ENCODE results near the gene TRIM29. TPM values are rescaled to one million over a fixed set of nuclear protein-coding genes. Genes with fewer than 3 reads are reported as not detected.

TRIM29 gene
- total and polyA plus RNA-seq, 10 of the 15 experiments (the other 5 are each of a cell fraction or from before 2014, with no cell fraction given) = 0.08 to 0.67 (median 0.26) TPM; not detected in 5

DNA sequence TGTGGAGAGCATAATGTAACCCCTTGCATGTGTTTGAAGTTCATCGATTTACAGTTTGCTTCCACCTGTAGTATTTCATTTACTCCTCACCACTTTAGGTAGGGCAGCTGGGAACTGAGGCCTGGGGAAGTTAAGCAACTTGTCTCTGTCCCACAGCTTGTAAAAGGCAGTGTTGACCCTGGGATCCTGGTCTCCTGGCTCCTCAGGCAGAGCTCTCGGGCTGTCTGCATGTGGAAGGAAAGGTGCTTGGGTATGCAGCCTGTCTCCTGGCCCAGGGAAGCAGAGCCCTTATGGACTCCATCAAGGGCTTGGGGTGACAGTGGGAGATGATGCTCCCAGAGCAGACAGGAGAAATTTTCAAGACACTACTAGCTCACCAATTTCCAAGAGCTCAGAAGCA lies 49.9 kb downstream of the TRIM29 start:
- FAIRE-seq (no peak), ATAC-seq (no peak), DNase-seq (ENCODE audit: low read depth, low spot score) (no peak)
- no peaks in the 10 kb centered on the region for H3K36me3 ChIP-seq (ENCODE audit: control insufficient read depth in 2 of 2, insufficient read depth in 2 of 2, low read length in 1 of 2)
- ChIA-PET CTCF (interaction anchor here (0.6 to 1.8 kb wide), 2 partner anchors 9 to 92 kb away, joined by 3 to 7 read pairs; no protein-coding TSS in a partner anchor), SMC1A (ENCODE audit: uncharacterized antibody, unreplicated experiment) (no interaction called here), POLR2A (no interaction called here), RAD21 (ENCODE audit: unreplicated experiment) (no interaction called here)
- H3K9me3 ChIP-seq (replicated peaks; ENCODE audit: control insufficient read depth, insufficient read depth, low read length) = peaks cover 8% of the 10 kb centered on the region
- H2AFZ ChIP-seq (ENCODE audit: control insufficient read depth, low read depth, low read length) = no peak overlapping the region
- no peaks in the 10 kb centered on the region for H3K4me1 ChIP-seq (ENCODE audit: control insufficient read depth, insufficient read depth, low read length)
- H3K4me2 ChIP-seq (ENCODE audit: control insufficient read depth, insufficient read depth) = no peak overlapping the region
- H3K27me3 ChIP-seq (replicated peaks in 1 of 2; ENCODE audit: control insufficient read depth in 2 of 2, insufficient read depth in 2 of 2, low read length in 1 of 2) = peaks cover 0 to 1% of the 10 kb centered on the region in 2 experiments; a peak in 2 of 4 replicates
- in situ Hi-C loops (cut with MboI) (no loop called here), intact Hi-C loops (cut with micrococcal nuclease; ENCODE audit: unreplicated experiment) (no loop called here)
- no TSS peak for BruUV-seq (replicated peaks)
- no peak overlapping the region for H3K4me3 ChIP-seq
- TF ChIP-seq MYC (IDR thresholded peaks at IDR 0.05; ENCODE audit: insufficient read depth, insufficient read length, insufficient replicate concordance, low read length, severe bottlenecking) (no peak), TARDBP (IDR thresholded peaks at IDR 0.05; ENCODE audit: borderline replicate concordance) (no peak), MYB (IDR thresholded peaks at IDR 0.05; ENCODE audit: borderline replicate concordance, low read depth, low read length) (no peak), YBX1 (IDR thresholded peaks at IDR 0.05) (no peak), ATF7 (IDR thresholded peaks at IDR 0.05; ENCODE audit: low read depth) (no peak), WRNIP1 (IDR thresholded peaks at IDR 0.05; ENCODE audit: borderline replicate concordance, low read depth, low read length) (no peak), PAX8 (IDR thresholded peaks at IDR 0.05) (no peak)
- TF ChIP-seq, protein P1, sequence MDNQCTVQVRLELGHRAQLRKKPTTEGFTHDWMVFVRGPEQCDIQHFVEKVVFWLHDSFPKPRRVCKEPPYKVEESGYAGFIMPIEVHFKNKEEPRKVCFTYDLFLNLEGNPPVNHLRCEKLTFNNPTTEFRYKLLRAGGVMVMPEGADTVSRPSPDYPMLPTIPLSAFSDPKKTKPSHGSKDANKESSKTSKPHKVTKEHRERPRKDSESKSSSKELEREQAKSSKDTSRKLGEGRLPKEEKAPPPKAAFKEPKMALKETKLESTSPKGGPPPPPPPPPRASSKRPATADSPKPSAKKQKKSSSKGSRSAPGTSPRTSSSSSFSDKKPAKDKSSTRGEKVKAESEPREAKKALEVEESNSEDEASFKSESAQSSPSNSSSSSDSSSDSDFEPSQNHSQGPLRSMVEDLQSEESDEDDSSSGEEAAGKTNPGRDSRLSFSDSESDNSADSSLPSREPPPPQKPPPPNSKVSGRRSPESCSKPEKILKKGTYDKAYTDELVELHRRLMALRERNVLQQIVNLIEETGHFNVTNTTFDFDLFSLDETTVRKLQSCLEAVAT (IDR thresholded peaks at IDR 0.05) = no peak
- TF ChIP-seq, protein P2, sequence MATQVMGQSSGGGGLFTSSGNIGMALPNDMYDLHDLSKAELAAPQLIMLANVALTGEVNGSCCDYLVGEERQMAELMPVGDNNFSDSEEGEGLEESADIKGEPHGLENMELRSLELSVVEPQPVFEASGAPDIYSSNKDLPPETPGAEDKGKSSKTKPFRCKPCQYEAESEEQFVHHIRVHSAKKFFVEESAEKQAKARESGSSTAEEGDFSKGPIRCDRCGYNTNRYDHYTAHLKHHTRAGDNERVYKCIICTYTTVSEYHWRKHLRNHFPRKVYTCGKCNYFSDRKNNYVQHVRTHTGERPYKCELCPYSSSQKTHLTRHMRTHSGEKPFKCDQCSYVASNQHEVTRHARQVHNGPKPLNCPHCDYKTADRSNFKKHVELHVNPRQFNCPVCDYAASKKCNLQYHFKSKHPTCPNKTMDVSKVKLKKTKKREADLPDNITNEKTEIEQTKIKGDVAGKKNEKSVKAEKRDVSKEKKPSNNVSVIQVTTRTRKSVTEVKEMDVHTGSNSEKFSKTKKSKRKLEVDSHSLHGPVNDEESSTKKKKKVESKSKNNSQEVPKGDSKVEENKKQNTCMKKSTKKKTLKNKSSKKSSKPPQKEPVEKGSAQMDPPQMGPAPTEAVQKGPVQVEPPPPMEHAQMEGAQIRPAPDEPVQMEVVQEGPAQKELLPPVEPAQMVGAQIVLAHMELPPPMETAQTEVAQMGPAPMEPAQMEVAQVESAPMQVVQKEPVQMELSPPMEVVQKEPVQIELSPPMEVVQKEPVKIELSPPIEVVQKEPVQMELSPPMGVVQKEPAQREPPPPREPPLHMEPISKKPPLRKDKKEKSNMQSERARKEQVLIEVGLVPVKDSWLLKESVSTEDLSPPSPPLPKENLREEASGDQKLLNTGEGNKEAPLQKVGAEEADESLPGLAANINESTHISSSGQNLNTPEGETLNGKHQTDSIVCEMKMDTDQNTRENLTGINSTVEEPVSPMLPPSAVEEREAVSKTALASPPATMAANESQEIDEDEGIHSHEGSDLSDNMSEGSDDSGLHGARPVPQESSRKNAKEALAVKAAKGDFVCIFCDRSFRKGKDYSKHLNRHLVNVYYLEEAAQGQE (IDR thresholded peaks at IDR 0.05; ENCODE audit: low read depth, low read length) = no peak
- TF ChIP-seq, protein P3, sequence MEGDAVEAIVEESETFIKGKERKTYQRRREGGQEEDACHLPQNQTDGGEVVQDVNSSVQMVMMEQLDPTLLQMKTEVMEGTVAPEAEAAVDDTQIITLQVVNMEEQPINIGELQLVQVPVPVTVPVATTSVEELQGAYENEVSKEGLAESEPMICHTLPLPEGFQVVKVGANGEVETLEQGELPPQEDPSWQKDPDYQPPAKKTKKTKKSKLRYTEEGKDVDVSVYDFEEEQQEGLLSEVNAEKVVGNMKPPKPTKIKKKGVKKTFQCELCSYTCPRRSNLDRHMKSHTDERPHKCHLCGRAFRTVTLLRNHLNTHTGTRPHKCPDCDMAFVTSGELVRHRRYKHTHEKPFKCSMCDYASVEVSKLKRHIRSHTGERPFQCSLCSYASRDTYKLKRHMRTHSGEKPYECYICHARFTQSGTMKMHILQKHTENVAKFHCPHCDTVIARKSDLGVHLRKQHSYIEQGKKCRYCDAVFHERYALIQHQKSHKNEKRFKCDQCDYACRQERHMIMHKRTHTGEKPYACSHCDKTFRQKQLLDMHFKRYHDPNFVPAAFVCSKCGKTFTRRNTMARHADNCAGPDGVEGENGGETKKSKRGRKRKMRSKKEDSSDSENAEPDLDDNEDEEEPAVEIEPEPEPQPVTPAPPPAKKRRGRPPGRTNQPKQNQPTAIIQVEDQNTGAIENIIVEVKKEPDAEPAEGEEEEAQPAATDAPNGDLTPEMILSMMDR (IDR thresholded peaks at IDR 0.05 in 2 of 3, conservative IDR thresholded peaks at IDR 0.05 in 1 of 3; ENCODE audit: control insufficient read depth in 2 of 3, extremely low read depth in 1 of 3, insufficient read depth in 1 of 3, low read depth in 3 of 3, low read length in 3 of 3) = no peak
- H3K79me2 ChIP-seq (ENCODE audit: control insufficient read depth, insufficient read depth, low read length) = no peaks in the 10 kb centered on the region
- H3K27ac ChIP-seq (ENCODE audit: control insufficient read depth, insufficient read depth) = no peak overlapping the region
- no peaks in the 10 kb centered on the region for H4K20me1 ChIP-seq (ENCODE audit: control insufficient read depth, insufficient read depth)
- H3K9ac ChIP-seq (ENCODE audit: control insufficient read depth, insufficient read depth, low read length) = no peak overlapping the region
- 17% methylated on average over 2 of the region's 2 CpGs for WGBS (ENCODE audit: insufficient coverage, insufficient replicate concordance, low lambda C conversion rate, missing lambda C conversion rate)
